NK-92 (cell line): ENCODE measurements around the gene PLXNB2.

ENCODE experiments used
- DNase-seq: peaks from one replicate; lab custom pipeline; 2025; ENCODE audit not compliant: unreplicated experiment; lab: John Stamatoyannopoulos, UW

PLXNB2 gene

GRCh38 chr22:50236731-50237409 lies 70.6 kb downstream of the PLXNB2 start:
- DNase-seq, result no peak

GRCh38 chr22:50233223-50233622 lies 74.2 kb downstream of the PLXNB2 start:
- no peak for DNase-seq

- no peak for DNase-seq
Observed at GRCh38 chr22:50232481-50233151, 74.8 kb downstream of the PLXNB2 start.

- DNase-seq, result no peak
Observed at GRCh38 chr22:50229370-50229769, 78.1 kb downstream of the PLXNB2 start.

GRCh38 chr22:50228366-50228765 lies 79.1 kb downstream of the PLXNB2 start:
- no peak for DNase-seq

- DNase-seq, result no peak
Observed at GRCh38 chr22:50227579-50228215, 79.7 kb downstream of the PLXNB2 start.

GRCh38 chr22:50226875-50227165 lies 80.6 kb downstream of the PLXNB2 start:
- no peak for DNase-seq

GRCh38 chr22:50226063-50226874 lies 81.2 kb downstream of the PLXNB2 start:
- no peak for DNase-seq

- no peak for DNase-seq
Observed at GRCh38 chr22:50225200-50225969, 82.1 kb downstream of the PLXNB2 start.
